Prostate gland (tissue), 2 donors: Measurements from ENCODE around the gene DUXB. TPM values are rescaled to one million over a fixed set of nuclear protein-coding genes. Genes with fewer than 3 reads are reported as not detected.

Experiments used
- DNase-seq: peaks from one replicate; pipeline ENCODE4 v3.0.0-alpha.2; 2019; ENCODE audit warnings: low spot score
- H3K27ac ChIP-seq, 2 donors: fragments of 200-600 bp; sonication (generic); 2 replicates each; pipeline ENCODE4 v1.5.1; 2017 to 2019
- H3K27me3 ChIP-seq: fragments of 200-600 bp; sonication (generic); replicated peaks from 2 replicates; pipeline ENCODE4 v1.5.1; 2019; ENCODE audit not compliant: insufficient read depth
- H3K36me3 ChIP-seq, 2 donors: fragments of 200-600 bp; sonication (generic); 1 replicate in 1 of 2; 2 replicates in 1 of 2; pipeline versions ENCODE4 v1.5.1 to v1.8.1; 2017 to 2019
- H3K4me1 ChIP-seq: fragments of 200-600 bp; sonication (generic); replicated peaks from 2 replicates; pipeline ENCODE4 v1.5.1; 2019
- H3K4me3 ChIP-seq, 2 donors: fragments of 200-600 bp; sonication (generic); 2 replicates each; pipeline ENCODE4 v1.5.1; 2017 to 2019
- H3K9me3 ChIP-seq: fragments of 200-600 bp; sonication (generic); 2 replicates; pipeline ENCODE4 v1.5.1; 2017
- POLR2A ChIP-seq: fragments of 450-650 bp; IDR thresholded peaks from one replicate; pipeline ENCODE4 v1.6.1; 2016; ENCODE audit warnings: antibody characterized with exemption, mild to moderate bottlenecking
- POLR2AphosphoS5 ChIP-seq: sonication (generic); formaldehyde crosslinking; IDR thresholded peaks from one replicate; pipeline ENCODE4 v1.6.1; 2017; ENCODE audit warnings: antibody characterized with exemption
- WGBS: methylation state at CpG from one replicate; pipeline ENCODE4 v1.1.5; 2018; 5-methylcytosine and 5-hydroxymethylcytosine counted together
- intact Hi-C: fragments of 100-400 bp; cut with DNase I; formaldehyde crosslinking; loops from one replicate; pipeline ENCODE4 v1.14.2; 2022
- total RNA-seq, 2 donors: library from RNA; depleted of rRNA; stranded (reverse); fragments of >200 nt; gene quantifications; one replicate each; pipeline ENCODE4 v1.1.0, GENCODE V29; 2016
- TF ChIP-seq, protein P1 (sequence below), 4 experiments: fragments of 200-600 bp in 2 of 4; fragments of 450-650 bp in 2 of 4; sonication (generic) in 2 of 4; IDR thresholded peaks; 1 replicate in 3 of 4; 2 replicates in 1 of 4; pipeline ENCODE4 v1.5.1; 2016 to 2019; ENCODE audit warnings: antibody characterized with exemption in 4 of 4, mild to moderate bottlenecking in 2 of 4, moderate library complexity in 2 of 4

DUXB gene
- total RNA-seq, 2 donors from 2014 or later, result not detected

DNA sequence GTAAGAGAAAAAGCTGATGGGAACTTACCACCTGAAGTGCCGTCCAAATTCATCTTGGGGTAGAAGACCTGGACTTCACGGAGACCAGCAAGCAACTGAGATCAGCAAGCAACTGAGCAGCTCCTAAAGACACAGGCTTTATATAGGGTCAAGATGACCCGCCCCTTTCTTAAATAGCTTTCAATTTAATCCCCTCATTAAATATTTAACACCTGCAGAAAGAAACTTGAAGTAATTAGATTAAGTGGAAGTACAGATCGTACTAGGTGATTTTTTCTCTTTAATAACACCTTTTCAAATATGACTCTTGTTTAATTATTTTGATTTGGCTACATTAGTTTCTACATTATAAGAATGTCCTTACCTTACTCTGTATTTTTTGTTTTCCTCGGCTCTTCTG lies 25.1 kb upstream of the DUXB start, which contains the start of gene CPHXL:
Gene CPHXL (minus strand): TSS at position 101 of the 400 bp plus-strand sequence. CDS start 48 bp downstream, at position 53.
- Histone ChIP-seq H3K27ac (no peak within 1 kb of the TSS), H3K36me3 (no peaks in the 10 kb centered on the region), H3K4me1 (no peaks in the 10 kb centered on the region), H3K27me3 (no peaks in the 10 kb centered on the region), H3K9me3 (no peaks in the 10 kb centered on the region), H3K4me3 (no peak within 1 kb of the TSS)
- WGBS, result 89% methylated on average over 5 of the region's 5 CpGs
- intact Hi-C loops, result no loop called here
- no peak for DNase-seq
- TF ChIP-seq, protein P1, sequence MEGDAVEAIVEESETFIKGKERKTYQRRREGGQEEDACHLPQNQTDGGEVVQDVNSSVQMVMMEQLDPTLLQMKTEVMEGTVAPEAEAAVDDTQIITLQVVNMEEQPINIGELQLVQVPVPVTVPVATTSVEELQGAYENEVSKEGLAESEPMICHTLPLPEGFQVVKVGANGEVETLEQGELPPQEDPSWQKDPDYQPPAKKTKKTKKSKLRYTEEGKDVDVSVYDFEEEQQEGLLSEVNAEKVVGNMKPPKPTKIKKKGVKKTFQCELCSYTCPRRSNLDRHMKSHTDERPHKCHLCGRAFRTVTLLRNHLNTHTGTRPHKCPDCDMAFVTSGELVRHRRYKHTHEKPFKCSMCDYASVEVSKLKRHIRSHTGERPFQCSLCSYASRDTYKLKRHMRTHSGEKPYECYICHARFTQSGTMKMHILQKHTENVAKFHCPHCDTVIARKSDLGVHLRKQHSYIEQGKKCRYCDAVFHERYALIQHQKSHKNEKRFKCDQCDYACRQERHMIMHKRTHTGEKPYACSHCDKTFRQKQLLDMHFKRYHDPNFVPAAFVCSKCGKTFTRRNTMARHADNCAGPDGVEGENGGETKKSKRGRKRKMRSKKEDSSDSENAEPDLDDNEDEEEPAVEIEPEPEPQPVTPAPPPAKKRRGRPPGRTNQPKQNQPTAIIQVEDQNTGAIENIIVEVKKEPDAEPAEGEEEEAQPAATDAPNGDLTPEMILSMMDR (IDR thresholded peaks at IDR 0.05), result no peak
- TF ChIP-seq POLR2A, result no peak
- no peak for TF ChIP-seq POLR2AphosphoS5

DNA sequence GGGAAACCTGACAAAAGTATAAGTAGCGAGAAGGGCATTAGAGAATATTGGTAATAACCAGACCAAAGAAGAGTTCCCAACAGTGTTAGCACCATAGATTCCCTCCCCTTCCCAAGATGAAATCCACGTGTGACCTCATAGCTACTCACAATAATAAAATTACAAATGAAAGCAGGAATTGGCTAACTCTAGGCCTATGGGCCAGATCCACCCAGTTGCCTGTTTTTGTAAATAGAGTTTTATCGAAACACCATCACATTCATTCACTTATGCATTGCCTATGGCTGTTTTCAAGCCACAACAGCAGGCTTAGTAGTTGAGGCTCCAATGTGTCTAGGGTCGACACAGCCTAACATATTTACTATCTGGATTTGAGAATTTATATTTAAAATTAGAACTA lies 17.2 kb upstream of the DUXB start:
- TF ChIP-seq POLR2A (no peak), POLR2AphosphoS5 (no peak)
- TF ChIP-seq, protein P1 (IDR thresholded peaks at IDR 0.05), result no peak
- no peaks in the 10 kb centered on the region for H3K9me3 ChIP-seq
- no peaks in the 10 kb centered on the region for H3K4me1 ChIP-seq
- H3K4me3 ChIP-seq, result no peak overlapping the region
- no peak for DNase-seq
- intact Hi-C loops, result no loop called here
- WGBS, result 93% methylated on average over 4 of the region's 4 CpGs
- H3K36me3 ChIP-seq, result no peaks in the 10 kb centered on the region
- H3K27me3 ChIP-seq, result no peaks in the 10 kb centered on the region
- no peak overlapping the region for H3K27ac ChIP-seq

DNA sequence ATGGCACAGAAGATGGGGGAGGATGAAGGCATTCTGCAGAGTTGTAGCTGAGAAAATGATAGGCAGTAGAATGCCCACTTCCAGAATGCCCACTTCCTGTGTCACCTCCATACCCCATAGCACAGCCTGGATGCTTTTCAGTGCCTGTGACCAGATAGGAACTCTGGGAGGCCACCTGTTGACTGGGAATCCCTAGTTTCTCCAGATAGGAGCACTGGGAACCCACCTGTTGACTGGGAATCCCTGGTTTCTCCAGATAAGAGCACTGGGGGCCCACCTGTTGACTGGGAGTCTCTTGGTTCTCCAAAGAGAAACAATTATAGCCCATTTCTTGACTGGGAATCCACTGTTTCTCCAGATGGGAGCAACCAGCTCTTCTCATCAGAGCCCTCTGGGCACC lies 13.4 kb upstream of the DUXB start:
- intact Hi-C loops, result no loop called here
- Histone ChIP-seq H3K27ac (no peak overlapping the region), H3K4me3 (no peak overlapping the region), H3K27me3 (no peaks in the 10 kb centered on the region), H3K9me3 (no peaks in the 10 kb centered on the region), H3K4me1 (no peaks in the 10 kb centered on the region), H3K36me3 (no peaks in the 10 kb centered on the region)
- no peak for TF ChIP-seq POLR2A
- no peak for TF ChIP-seq POLR2AphosphoS5
- TF ChIP-seq, protein P1 (IDR thresholded peaks at IDR 0.05), result no peak
- DNase-seq, result no peak

DNA sequence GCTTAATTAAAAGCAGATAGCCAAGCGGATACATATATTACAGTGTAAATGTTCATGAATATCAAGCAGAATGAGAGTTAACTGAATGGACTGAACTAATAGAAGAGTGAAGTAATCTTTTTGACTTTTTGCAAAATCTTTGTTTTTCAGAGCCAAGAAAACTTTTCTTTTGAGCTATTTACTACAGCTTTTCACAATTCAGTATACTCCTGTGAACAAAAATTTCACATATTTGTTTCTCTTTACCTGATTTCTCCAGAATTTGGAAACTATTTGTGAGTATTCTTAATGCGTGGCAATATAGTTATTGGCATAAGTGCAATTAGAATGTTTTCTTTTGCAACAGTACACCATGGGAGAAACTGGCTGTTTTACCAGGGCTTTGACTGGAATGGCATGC lies 9.1 kb upstream of the DUXB start:
- Histone ChIP-seq H3K4me3 (no peak overlapping the region), H3K36me3 (no peaks in the 10 kb centered on the region), H3K9me3 (no peaks in the 10 kb centered on the region), H3K27me3 (no peaks in the 10 kb centered on the region), H3K27ac (no peak overlapping the region), H3K4me1 (no peaks in the 10 kb centered on the region)
- TF ChIP-seq POLR2AphosphoS5 (no peak), POLR2A (no peak)
- TF ChIP-seq, protein P1 (IDR thresholded peaks at IDR 0.05), result no peak
- 95% methylated on average over 2 of the region's 2 CpGs for WGBS
- no peak for DNase-seq
- intact Hi-C loops, result no loop called here

DNA sequence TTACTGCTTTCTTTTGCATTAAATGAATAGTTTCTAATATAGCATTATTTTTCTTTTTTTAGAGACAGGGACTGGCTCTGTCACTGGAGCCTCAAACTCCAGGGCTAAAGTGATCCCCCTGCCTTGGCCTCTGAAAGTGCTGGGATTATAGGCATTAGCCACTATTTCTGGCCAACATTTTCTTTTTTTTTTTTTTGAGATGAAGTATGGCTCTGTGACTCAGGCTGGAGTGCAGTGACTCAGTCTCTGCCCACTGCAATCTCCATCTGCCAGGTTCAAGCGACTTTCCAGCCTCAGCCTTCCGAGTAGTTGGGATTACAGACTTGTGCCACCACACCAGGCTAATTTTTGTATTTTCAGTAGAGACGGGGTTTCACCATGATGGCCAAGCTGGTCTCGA lies 2.0 kb upstream of the DUXB start:
- H3K27ac ChIP-seq, result no peak overlapping the region
- H3K36me3 ChIP-seq, result no peaks in the 10 kb centered on the region
- H3K9me3 ChIP-seq, result no peaks in the 10 kb centered on the region
- intact Hi-C loops, result no loop called here
- TF ChIP-seq POLR2AphosphoS5 (no peak), POLR2A (no peak)
- TF ChIP-seq, protein P1 (IDR thresholded peaks at IDR 0.05), result no peak
- no peak for DNase-seq
- no peaks in the 10 kb centered on the region for H3K27me3 ChIP-seq
- no peaks in the 10 kb centered on the region for H3K4me1 ChIP-seq
- 84% methylated on average over 4 of the region's 4 CpGs for WGBS
- no peak overlapping the region for H3K4me3 ChIP-seq
